Loucy (cell line): ENCODE data around the gene MMP27.

ENCODE experiments used
- EZH2phosphoT487 ChIP-seq: fragments of 200-600 bp; IDR thresholded peaks from 2 replicates; pipeline ENCODE4 v1.6.1; 2018; ENCODE audit warnings: antibody characterized with exemption, mild to moderate bottlenecking, moderate library complexity, borderline replicate concordance
- TF ChIP-seq, protein P1 (sequence below): fragments of 200-600 bp; sonication (generic); conservative IDR thresholded peaks from 2 replicates; pipeline ENCODE4 v1.5.1; 2014; ENCODE audit warnings: mild to moderate bottlenecking, antibody characterized with exemption, low read length

- TF ChIP-seq, protein P1, sequence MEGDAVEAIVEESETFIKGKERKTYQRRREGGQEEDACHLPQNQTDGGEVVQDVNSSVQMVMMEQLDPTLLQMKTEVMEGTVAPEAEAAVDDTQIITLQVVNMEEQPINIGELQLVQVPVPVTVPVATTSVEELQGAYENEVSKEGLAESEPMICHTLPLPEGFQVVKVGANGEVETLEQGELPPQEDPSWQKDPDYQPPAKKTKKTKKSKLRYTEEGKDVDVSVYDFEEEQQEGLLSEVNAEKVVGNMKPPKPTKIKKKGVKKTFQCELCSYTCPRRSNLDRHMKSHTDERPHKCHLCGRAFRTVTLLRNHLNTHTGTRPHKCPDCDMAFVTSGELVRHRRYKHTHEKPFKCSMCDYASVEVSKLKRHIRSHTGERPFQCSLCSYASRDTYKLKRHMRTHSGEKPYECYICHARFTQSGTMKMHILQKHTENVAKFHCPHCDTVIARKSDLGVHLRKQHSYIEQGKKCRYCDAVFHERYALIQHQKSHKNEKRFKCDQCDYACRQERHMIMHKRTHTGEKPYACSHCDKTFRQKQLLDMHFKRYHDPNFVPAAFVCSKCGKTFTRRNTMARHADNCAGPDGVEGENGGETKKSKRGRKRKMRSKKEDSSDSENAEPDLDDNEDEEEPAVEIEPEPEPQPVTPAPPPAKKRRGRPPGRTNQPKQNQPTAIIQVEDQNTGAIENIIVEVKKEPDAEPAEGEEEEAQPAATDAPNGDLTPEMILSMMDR: no peak
- TF ChIP-seq EZH2phosphoT487: no peak
Observed at GRCh38 chr11:102685338-102685737, 20.2 kb downstream of the MMP27 start.
